Activated CD4-positive, CD25-positive, alpha-beta regulatory T cell treated with anti-CD3 and anti-CD28 coated beads, Interleukin-2, amount 50 U/mL, for 24 hours (primary cell): ENCODE data around the gene TMED10.
A peak's percentile ranks its signal among the peaks of the same experiment; 100 is the strongest.
"Not testable (repeated sequence)": the region's sequence is repeated elsewhere in the genome, so short reads cannot be mapped to it uniquely, and the experiment has no call there.

Experiments
- ATAC-seq, 2 donors: fragments of 150-1000 bp; cut with Tn5 transposase; one replicate each; pipeline ENCODE4 v1.10.0; 2021; ENCODE audit warnings: mild to moderate bottlenecking in 1 of 2, moderate library complexity in 1 of 2

Gene TMED10

GRCh38 chr14:75156111-75156510, 20.3 kb downstream of the TMED10 start:
- no peak for ATAC-seq

GRCh38 chr14:75155169-75155568, 21.2 kb downstream of the TMED10 start:
- ATAC-seq = peak; percentile 38 to 60

GRCh38 chr14:75153295-75153694, 23.1 kb downstream of the TMED10 start:
- no peak for ATAC-seq

GRCh38 chr14:75151851-75152250, 24.6 kb downstream of the TMED10 start:
- ATAC-seq = no peak

- ATAC-seq = not testable (repeated sequence)
These were observed 25.8 kb downstream of the TMED10 start for GRCh38 chr14:75150637-75151036.

- ATAC-seq = no peak
These were observed 26.3 kb downstream of the TMED10 start for GRCh38 chr14:75150150-75150549.

GRCh38 chr14:75147423-75148071, 28.9 kb downstream of the TMED10 start:
- peak in 1 of 2 donors; percentile 56 for ATAC-seq

- ATAC-seq = no peak
These were observed 31.5 kb downstream of the TMED10 start for GRCh38 chr14:75144944-75145343.

GRCh38 chr14:75143761-75144527, 32.5 kb downstream of the TMED10 start:
- no peak for ATAC-seq

GRCh38 chr14:75142494-75142893, 33.9 kb downstream of the TMED10 start:
- ATAC-seq = no peak

GRCh38 chr14:75141967-75142366, 34.4 kb downstream of the TMED10 start:
- no peak for ATAC-seq

GRCh38 chr14:75141062-75141461, 35.4 kb downstream of the TMED10 start:
- ATAC-seq = no peak

- no peak for ATAC-seq
These were observed 35.8 kb downstream of the TMED10 start for GRCh38 chr14:75140620-75141019.

GRCh38 chr14:75139185-75139584, 37.2 kb downstream of the TMED10 start:
- no peak for ATAC-seq

GRCh38 chr14:75138492-75138891, 37.9 kb downstream of the TMED10 start:
- ATAC-seq = peak; percentile 56 to 62

GRCh38 chr14:75134644-75135043, 41.8 kb downstream of the TMED10 start:
- ATAC-seq = no peak

GRCh38 chr14:75133597-75133996, 42.8 kb downstream of the TMED10 start:
- ATAC-seq = no peak

- peak; percentile 55 to 80 for ATAC-seq
These were observed 43.9 kb downstream of the TMED10 start for GRCh38 chr14:75132382-75133086.

GRCh38 chr14:75128596-75128990, 47.8 kb downstream of the TMED10 start:
- ATAC-seq = no peak

- no peak for ATAC-seq
These were observed 48.4 kb downstream of the TMED10 start for GRCh38 chr14:75127903-75128595.

GRCh38 chr14:75127474-75127820, 49.0 kb downstream of the TMED10 start:
- ATAC-seq = peak in 1 of 2 donors; percentile 1

- peak; percentile 94 for ATAC-seq
These were observed 49.5 kb downstream of the TMED10 start, which contains the start of gene NEK9 for GRCh38 chr14:75126679-75127473. Gene NEK9, minus strand, starts transcription at chr14:75127048. Its CDS starts 127 bp downstream, at chr14:75126921.
